ENCODE results near the gene ATRAID. TPM values are rescaled to one million over a fixed set of nuclear protein-coding genes. Genes with fewer than 3 reads are reported as not detected.
A peak's percentile ranks its signal among the peaks of the same experiment; 100 is the strongest.

Gene ATRAID
- total and polyA plus RNA-seq, 2 of the 8 experiments (the other 6 are each of a cell fraction or from before 2014, with no cell fraction given) = 109 to 280 TPM

GRCh38 chr2:27175330-27175729 is 36.5 kb upstream of the ATRAID start:
- Histone ChIP-seq H3K9ac (replicated peaks in 1 of 4; ENCODE audit: extremely low read depth in 1 of 4, low read depth in 3 of 4, low read length in 3 of 4) (no peak overlapping the region), H2BK20ac (ENCODE audit: low read length) (no peak overlapping the region), H4K5ac (ENCODE audit: insufficient read length, low read depth, low read length) (no peak overlapping the region), H2BK15ac (ENCODE audit: low read length) (0 out of 2 replicates have a peak overlapping the region, but pooled peaks have one; percentile 72), H3K23me2 (ENCODE audit: low read depth, low read length) (no peaks in the 10 kb centered on the region), H3K9me3 (ENCODE audit: insufficient read depth in 2 of 2, low read depth in 1 of 2, low read length in 1 of 2) (no peaks in the 10 kb centered on the region), H3K79me2 (ENCODE audit: control insufficient read depth in 1 of 2, insufficient read depth in 2 of 2, low read length in 2 of 2) (no peaks in the 10 kb centered on the region), H4K20me1 (replicated peaks in 1 of 2; ENCODE audit: control insufficient read depth in 1 of 2, insufficient read depth in 2 of 2, low read length in 2 of 2) (no peaks in the 10 kb centered on the region), H2BK120ac (replicated peaks; ENCODE audit: low read depth, low read length) (no peak overlapping the region), H3K14ac (ENCODE audit: insufficient read length) (no peak overlapping the region), H3K4me1 (replicated peaks in 1 of 4; ENCODE audit: control insufficient read depth in 3 of 4, insufficient read depth in 4 of 4, low read length in 3 of 4) (no peaks in the 10 kb centered on the region), H3K27ac (ENCODE audit: low read depth, low read length) (no peak overlapping the region), H4K91ac (replicated peaks; ENCODE audit: insufficient read length, low read length) (no peak overlapping the region), H3K79me1 (ENCODE audit: low read depth, low read length) (no peaks in the 10 kb centered on the region; the same call in 1 of the 2 replicates), H2BK12ac (ENCODE audit: low read depth, low read length) (no peak overlapping the region), H4K8ac (ENCODE audit: extremely low read depth, insufficient read depth, low read length) (no peak overlapping the region), H2BK5ac (ENCODE audit: low read depth, low read length) (no peak overlapping the region), H3K4me2 (ENCODE audit: insufficient read depth in 1 of 2, low read depth in 2 of 2, low read length in 2 of 2) (no peak overlapping the region), H3K18ac (ENCODE audit: extremely low read depth, low read length) (no peak overlapping the region), H3K27me3 (replicated peaks in 1 of 4; ENCODE audit: control insufficient read depth in 3 of 4, extremely low read depth in 1 of 4, insufficient read depth in 3 of 4, low read length in 3 of 4) (no peaks in the 10 kb centered on the region; a peak in 4 of 7 replicates), H3K23ac (ENCODE audit: insufficient read length) (no peak overlapping the region), H2AFZ (ENCODE audit: low read length) (no peak overlapping the region), H3K4me3 (ENCODE audit: extremely low read depth in 1 of 4, insufficient read depth in 2 of 4, low read depth in 3 of 4, low read length in 4 of 4) (no peak overlapping the region), H3K56ac (replicated peaks; ENCODE audit: insufficient read length, low read depth, low read length) (no peak overlapping the region), H3K4ac (replicated peaks; ENCODE audit: insufficient read length, low read depth, low read length) (no peak overlapping the region), H2AK5ac (ENCODE audit: low read depth, low read length) (no peak overlapping the region), H3K36me3 (ENCODE audit: control insufficient read depth in 2 of 4, insufficient read depth in 4 of 4, low read length in 3 of 4) (no peaks in the 10 kb centered on the region)
- WGBS, 2 experiments (ENCODE audit: extremely low coverage in 1 of 2, insufficient coverage in 1 of 2, insufficient read length in 1 of 2, insufficient replicate concordance in 2 of 2, low coverage in 1 of 2, low lambda C conversion rate in 2 of 2, missing lambda C conversion rate in 1 of 2) = 81% methylated on average over 8 of the region's 8 CpGs; no CpG with 5 or more reads in 1 of the 2 experiments
- TF ChIP-seq SP1 (IDR thresholded peaks at IDR 0.05; ENCODE audit: low read depth, low read length) (no peak), SRF (IDR thresholded peaks at IDR 0.05; ENCODE audit: low read depth, low read length) (no peak), SP4 (IDR thresholded peaks at IDR 0.05; ENCODE audit: low read length) (no peak), CEBPB (IDR thresholded peaks at IDR 0.05; ENCODE audit: low read depth, low read length) (no peak), RFX5 (IDR thresholded peaks at IDR 0.05; ENCODE audit: borderline replicate concordance, low read depth, low read length) (no peak), POLR2A (IDR thresholded peaks at IDR 0.05; ENCODE audit: control extremely low read depth in 1 of 2, low read depth in 2 of 2, low read length in 2 of 2) (no peak), BCL11A (IDR thresholded peaks at IDR 0.05; ENCODE audit: low read depth in 2 of 2, low read length in 2 of 2) (no peak), YY1 (IDR thresholded peaks at IDR 0.05; ENCODE audit: low read depth, low read length) (no peak), FOSL1 (IDR thresholded peaks at IDR 0.05; ENCODE audit: insufficient read depth, low read depth, low read length) (no peak), NRF1 (IDR thresholded peaks at IDR 0.05; ENCODE audit: low read depth, low read length) (no peak)
- CTCF ChIA-PET (ENCODE audit: partially characterized antibody) = interaction anchor here (0.7 to 5.0 kb wide), 11 partner anchors 9 to 107 kb away, joined by 3 to 26 read pairs (median 4); partner anchors contain the start of genes ABHD1, PREB and TRIM54
- POLR2A ChIA-PET (ENCODE audit: partially characterized antibody) = interaction anchor here (1.6 to 1.8 kb wide), 2 partner anchors 9 to 36 kb away, joined by 4 to 6 read pairs; partner anchors contain the start of genes ATRAID and SLC5A6
- FAIRE-seq = no peak
- no peak for DNase-seq (ENCODE audit: low read depth in 1 of 2, low spot score in 2 of 2)

Measured in H1 (cell line).